22Rv1 (cell line): ENCODE data around the gene PAK4.
"Not testable (repeated sequence)": the region's sequence is repeated elsewhere in the genome, so short reads cannot be mapped to it uniquely, and the experiment has no call there.

Experiments
- H3K27ac ChIP-seq: fragments of 450-650 bp; 2 replicates; pipeline ENCODE4 v1.5.1; 2017
- CTCF ChIP-seq: fragments of 450-650 bp; IDR thresholded peaks from 2 replicates; pipeline ENCODE4 v1.5.1; 2017; ENCODE audit warnings: mild to moderate bottlenecking
- ZFX ChIP-seq: fragments of 450-650 bp; IDR thresholded peaks from 2 replicates; pipeline ENCODE4 v1.6.1; 2017; ENCODE audit warnings: antibody characterized with exemption, borderline replicate concordance

Gene PAK4

GRCh38 chr19:39083599-39083982, 42.0 kb upstream of the PAK4 start:
- TF ChIP-seq CTCF (no peak), ZFX (no peak)
- no peak overlapping the region for H3K27ac ChIP-seq

- no peak within 1 kb of the TSS for H3K27ac ChIP-seq
- TF ChIP-seq ZFX = no peak
- TF ChIP-seq CTCF = no peak
Measured at GRCh38 chr19:39083983-39084731, 41.4 kb upstream of the PAK4 start, which contains the start of gene ACP7. Gene ACP7 (plus strand): TSS chr19:39084368. CDS start chr19:39085270, 902 bp downstream.

- no peak overlapping the region for H3K27ac ChIP-seq
- TF ChIP-seq CTCF = no peak
- TF ChIP-seq ZFX = no peak
Measured at GRCh38 chr19:39084732-39085080, 40.9 kb upstream of the PAK4 start.

- H3K27ac ChIP-seq = no peak overlapping the region
- TF ChIP-seq CTCF = no peak
- TF ChIP-seq ZFX = no peak
Measured at GRCh38 chr19:39085392-39085791, 40.2 kb upstream of the PAK4 start.

GRCh38 chr19:39086386-39086785, 39.2 kb upstream of the PAK4 start:
- H3K27ac ChIP-seq = no peak overlapping the region
- TF ChIP-seq CTCF (no peak), ZFX (no peak)

- no peak for TF ChIP-seq CTCF
- no peak for TF ChIP-seq ZFX
- no peak overlapping the region for H3K27ac ChIP-seq
Measured at GRCh38 chr19:39087907-39088686, 37.5 kb upstream of the PAK4 start.

GRCh38 chr19:39090016-39090415, 35.6 kb upstream of the PAK4 start:
- not testable (repeated sequence) for H3K27ac ChIP-seq
